Smooth muscle cell (in vitro differentiated cells): ENCODE results near the gene SUMF1. TPM values are rescaled to one million over a fixed set of nuclear protein-coding genes. Genes with fewer than 3 reads are reported as not detected.

Experiments
- DNase-seq: peaks from one replicate; lab custom pipeline; 2025; ENCODE audit not compliant: unreplicated experiment; lab: John Stamatoyannopoulos, UW
- H2AFZ ChIP-seq: fragments of 200-600 bp; sonication (generic); 2 replicates; pipeline ENCODE4 v1.6.0; 2016; ENCODE audit warnings: antibody characterized with exemption, low read depth, mild to moderate bottlenecking
- H3F3A ChIP-seq: fragments of 200-600 bp; sonication (generic); 2 replicates; pipeline ENCODE4 v1.6.0; 2017; ENCODE audit warnings: antibody characterized with exemption, low read depth
- H3K27ac ChIP-seq: fragments of 200-600 bp; sonication (generic); 2 replicates; pipeline ENCODE4 v1.5.1; 2016; ENCODE audit warnings: low read depth, mild to moderate bottlenecking
- H3K27me3 ChIP-seq: fragments of 200-600 bp; sonication (generic); 2 replicates; pipeline ENCODE4 v1.6.1; 2016; ENCODE audit warnings: low read depth, mild to moderate bottlenecking
- H3K36me3 ChIP-seq: fragments of 200-600 bp; sonication (generic); 2 replicates; pipeline ENCODE4 v1.5.1; 2016; ENCODE audit warnings: low read depth
- H3K4me1 ChIP-seq: fragments of 200-600 bp; sonication (generic); 2 replicates; pipeline ENCODE4 v1.5.1; 2016; ENCODE audit warnings: low read depth
- H3K4me2 ChIP-seq: fragments of 200-600 bp; sonication (generic); 2 replicates; pipeline ENCODE4 v1.6.0; 2016; ENCODE audit warnings: mild to moderate bottlenecking
- H3K4me3 ChIP-seq: fragments of 200-600 bp; sonication (generic); 2 replicates; pipeline ENCODE4 v1.5.1; 2016; ENCODE audit warnings: mild to moderate bottlenecking
- H3K79me2 ChIP-seq: fragments of 200-600 bp; sonication (generic); 2 replicates; pipeline ENCODE4 v1.6.0; 2016; ENCODE audit warnings: low read depth, mild to moderate bottlenecking
- H3K9ac ChIP-seq: fragments of 200-600 bp; sonication (generic); 2 replicates; pipeline ENCODE4 v1.6.0; 2016; ENCODE audit warnings: low read depth
- H3K9me3 ChIP-seq: fragments of 200-600 bp; sonication (generic); replicated peaks from 2 replicates; pipeline ENCODE4 v1.5.1; 2016; ENCODE audit warnings: low read depth
- H4K20me1 ChIP-seq: fragments of 200-600 bp; sonication (generic); 2 replicates; pipeline ENCODE4 v1.6.0; 2016; ENCODE audit warnings: low read depth
- CTCF ChIP-seq: fragments of 200-600 bp; sonication (generic); IDR thresholded peaks from 2 replicates; pipeline ENCODE4 v1.5.1; 2017; ENCODE audit warnings: borderline replicate concordance, mild to moderate bottlenecking, antibody characterized with exemption; ENCODE audit not compliant: insufficient read depth, poor library complexity, severe bottlenecking
- WGBS: methylation state at CpG from one replicate; pipeline ENCODE4 v1.1.7; 2016; ENCODE audit warnings: low lambda C conversion rate; 5-methylcytosine and 5-hydroxymethylcytosine counted together
- polyA plus RNA-seq: library from polyadenylated mRNA; unstranded; fragments of >200 nt; fragmentation: Nextera tagmentation; extraction: Ambion mirVana; gene quantifications from 2 replicates; pipeline ENCODE4 v1.2.1, GENCODE V29; 2016
- total RNA-seq: library from RNA; depleted of rRNA; stranded (reverse); fragments of >200 nt; gene quantifications from 2 replicates; pipeline ENCODE4 v1.2.3, GENCODE V29; 2014

Gene SUMF1
- total and polyA plus RNA-seq, 2 experiments from 2014 or later: 28.3 to 29.5 TPM

- Histone ChIP-seq H3K4me2 (no peak overlapping the region), H3K27ac (no peak overlapping the region), H4K20me1 (no peaks in the 10 kb centered on the region), H3K4me3 (no peak overlapping the region), H3K9me3 (no peaks in the 10 kb centered on the region), H3K79me2 (no peaks in the 10 kb centered on the region), H3K27me3 (no peaks in the 10 kb centered on the region), H3F3A (no peaks in the 10 kb centered on the region), H2AFZ (no peak overlapping the region), H3K36me3 (no peaks in the 10 kb centered on the region), H3K9ac (no peak overlapping the region), H3K4me1 (no peaks in the 10 kb centered on the region)
- no peak for DNase-seq
- TF ChIP-seq CTCF: no peak
- WGBS: 83% methylated on average over 4 of the region's 4 CpGs
Measured at GRCh38 chr3:4410606-4411005, 56.5 kb downstream of the SUMF1 start.

- H3K9ac ChIP-seq: no peak overlapping the region
- H3K4me3 ChIP-seq: no peak overlapping the region
- H3K79me2 ChIP-seq: no peaks in the 10 kb centered on the region
- 100% methylated on average over 1 of the region's 1 CpG for WGBS
- no peaks in the 10 kb centered on the region for H3K4me1 ChIP-seq
- no peaks in the 10 kb centered on the region for H3F3A ChIP-seq
- no peaks in the 10 kb centered on the region for H3K27me3 ChIP-seq
- TF ChIP-seq CTCF: no peak
- no peaks in the 10 kb centered on the region for H4K20me1 ChIP-seq
- H3K27ac ChIP-seq: no peak overlapping the region
- no peaks in the 10 kb centered on the region for H3K9me3 ChIP-seq
- no peak overlapping the region for H3K4me2 ChIP-seq
- no peak for DNase-seq
- H3K36me3 ChIP-seq: no peaks in the 10 kb centered on the region
- H2AFZ ChIP-seq: no peak overlapping the region
Measured at GRCh38 chr3:4409971-4410573, 57.0 kb downstream of the SUMF1 start.

GRCh38 chr3:4409415-4409814 lies 57.7 kb downstream of the SUMF1 start:
- Histone ChIP-seq H3K27me3 (no peaks in the 10 kb centered on the region), H3K4me3 (no peak overlapping the region), H3F3A (no peaks in the 10 kb centered on the region), H3K9ac (no peak overlapping the region), H3K79me2 (no peaks in the 10 kb centered on the region), H2AFZ (no peak overlapping the region), H3K4me1 (no peaks in the 10 kb centered on the region), H3K4me2 (no peak overlapping the region), H4K20me1 (no peaks in the 10 kb centered on the region), H3K36me3 (no peaks in the 10 kb centered on the region), H3K9me3 (no peaks in the 10 kb centered on the region), H3K27ac (no peak overlapping the region)
- DNase-seq: no peak
- TF ChIP-seq CTCF: no peak
- WGBS: 93% methylated on average over 4 of the region's 4 CpGs

GRCh38 chr3:4408958-4409357 lies 58.1 kb downstream of the SUMF1 start:
- no peaks in the 10 kb centered on the region for H3K36me3 ChIP-seq
- no peaks in the 10 kb centered on the region for H3K27me3 ChIP-seq
- TF ChIP-seq CTCF: no peak
- no peak for DNase-seq
- no peak overlapping the region for H2AFZ ChIP-seq
- no peak overlapping the region for H3K27ac ChIP-seq
- no peak overlapping the region for H3K4me2 ChIP-seq
- no peaks in the 10 kb centered on the region for H3K9me3 ChIP-seq
- H3F3A ChIP-seq: no peaks in the 10 kb centered on the region
- H4K20me1 ChIP-seq: no peaks in the 10 kb centered on the region
- no peaks in the 10 kb centered on the region for H3K79me2 ChIP-seq
- no peaks in the 10 kb centered on the region for H3K4me1 ChIP-seq
- H3K9ac ChIP-seq: no peak overlapping the region
- H3K4me3 ChIP-seq: no peak overlapping the region
